HG02973 (cell line): Measurements from ENCODE around the gene LRPAP1.
"Not testable (repeated sequence)": the region's sequence is repeated elsewhere in the genome, so short reads cannot be mapped to it uniquely, and the experiment has no call there.

Experiments
- ATAC-seq: cut with Tn5 transposase; IDR thresholded peaks from one replicate; pipeline ENCODE4 v1.9.1; 2021; ENCODE audit warnings: moderate library complexity; ENCODE audit not compliant: unreplicated experiment

Gene LRPAP1

DNA sequence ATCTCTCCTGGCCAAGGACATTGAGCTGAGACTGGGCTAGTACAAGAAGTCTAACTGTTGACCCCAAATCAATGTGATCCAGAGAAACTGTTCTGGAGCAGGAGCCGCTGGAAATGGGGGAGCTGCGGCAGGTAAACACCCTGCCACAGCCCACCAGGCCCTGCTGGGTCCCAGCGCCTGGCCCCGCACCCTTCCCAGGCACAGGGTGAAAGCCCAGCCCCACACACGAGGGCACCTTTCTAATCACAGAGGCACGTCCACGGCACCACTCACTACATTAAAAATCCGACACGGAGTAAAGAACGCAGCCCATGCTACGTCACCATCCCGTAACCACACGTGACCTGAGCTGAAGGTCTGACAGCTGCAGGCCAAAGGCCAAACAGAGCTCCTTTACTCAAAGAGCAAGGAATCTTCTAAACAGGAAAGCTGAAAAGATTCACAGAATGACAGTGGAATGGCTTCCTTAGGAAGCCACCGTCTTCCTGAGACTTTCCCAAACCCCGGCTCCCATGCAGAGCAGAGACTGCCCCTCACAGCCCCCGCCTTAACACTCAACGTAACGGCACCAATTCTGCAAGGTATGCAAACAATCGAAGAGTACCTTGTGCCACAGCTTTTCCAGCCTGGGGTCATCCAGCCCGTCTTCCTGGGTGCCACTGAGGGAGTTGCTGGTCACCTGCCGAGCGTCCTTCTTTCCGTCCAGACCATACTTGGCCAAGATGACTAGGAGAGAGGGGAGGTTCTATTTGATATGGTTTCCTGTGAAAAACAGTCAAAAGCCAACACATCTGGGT is 12.6 kb downstream of the LRPAP1 start:
- ATAC-seq: no peak

DNA sequence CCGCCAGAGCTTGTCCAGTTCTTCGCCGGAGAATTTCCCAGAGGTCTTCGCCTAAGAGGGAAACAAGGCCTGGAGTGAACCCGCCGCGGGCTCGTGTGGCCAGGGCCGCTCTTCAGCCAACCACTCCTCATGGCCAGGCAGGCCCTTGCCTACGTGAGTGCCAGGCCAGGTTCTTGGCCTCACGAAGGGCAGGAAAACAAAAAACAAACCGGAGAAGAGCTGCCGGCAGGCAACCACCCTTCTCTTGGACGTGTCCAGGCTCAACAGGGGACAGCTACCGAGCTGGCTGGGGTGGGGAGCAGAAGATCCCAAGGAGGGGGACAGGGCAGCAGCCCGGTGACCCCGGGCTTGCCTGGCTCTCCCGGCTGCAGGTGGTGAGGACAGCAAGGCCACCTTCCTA is 13.3 kb downstream of the LRPAP1 start:
- ATAC-seq: no peak

DNA sequence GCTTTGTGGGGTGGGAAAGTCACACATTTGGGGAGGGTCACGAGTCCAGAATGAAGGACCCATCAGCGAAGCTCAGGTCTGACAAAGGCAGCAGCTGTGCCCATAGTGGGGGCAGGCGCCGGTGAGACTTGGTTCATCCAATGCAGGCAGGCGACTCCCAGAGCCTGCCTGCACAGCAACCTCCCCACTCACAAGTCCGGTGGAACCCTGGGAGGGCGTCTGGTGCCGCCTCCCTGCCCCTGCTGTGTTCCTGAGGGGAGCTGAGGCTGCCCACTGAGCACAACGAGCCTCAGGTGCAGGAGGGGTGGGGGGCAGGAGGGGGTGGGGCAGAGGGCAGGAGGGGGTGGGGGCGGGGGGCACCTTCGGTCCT is 13.7 kb downstream of the LRPAP1 start:
- no peak for ATAC-seq

DNA sequence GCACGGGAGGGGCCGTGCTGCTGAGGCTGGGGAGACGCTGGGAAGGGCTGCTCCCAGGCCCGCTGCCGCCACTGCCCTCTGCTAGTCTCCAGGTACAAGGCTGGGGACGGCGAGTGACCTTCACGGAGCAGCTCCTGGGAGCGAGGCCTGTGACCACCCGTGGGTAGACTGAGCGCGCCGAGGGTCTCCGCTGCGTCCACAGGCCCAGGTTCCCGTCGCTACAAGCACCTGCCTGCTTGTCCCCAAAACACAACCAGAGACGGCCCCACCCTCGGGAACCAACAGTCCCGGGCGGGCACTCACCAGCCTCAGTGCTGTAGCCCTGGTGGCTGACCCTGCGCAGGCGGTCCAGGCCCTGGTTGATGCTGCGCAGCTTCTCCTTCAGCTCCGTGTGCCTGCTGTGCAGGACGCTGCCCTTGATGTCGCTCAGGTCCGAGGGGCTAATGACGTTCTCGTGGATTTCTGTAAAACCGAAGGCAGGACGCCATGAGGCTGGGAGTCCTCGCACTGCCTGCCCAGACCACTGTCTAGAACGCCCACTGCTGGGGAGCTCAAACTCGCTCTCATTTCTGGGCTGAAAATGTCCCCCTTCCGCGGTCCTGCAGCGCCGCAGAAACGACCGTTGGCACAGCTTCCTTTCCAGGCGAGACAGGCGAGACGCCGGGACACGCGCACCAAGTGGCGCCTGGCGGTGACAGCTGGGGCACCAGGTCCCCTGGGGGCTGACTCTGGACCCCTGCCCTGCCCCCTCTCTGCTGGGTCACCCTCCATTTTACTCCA is 14.3 kb downstream of the LRPAP1 start:
- ATAC-seq: no peak

DNA sequence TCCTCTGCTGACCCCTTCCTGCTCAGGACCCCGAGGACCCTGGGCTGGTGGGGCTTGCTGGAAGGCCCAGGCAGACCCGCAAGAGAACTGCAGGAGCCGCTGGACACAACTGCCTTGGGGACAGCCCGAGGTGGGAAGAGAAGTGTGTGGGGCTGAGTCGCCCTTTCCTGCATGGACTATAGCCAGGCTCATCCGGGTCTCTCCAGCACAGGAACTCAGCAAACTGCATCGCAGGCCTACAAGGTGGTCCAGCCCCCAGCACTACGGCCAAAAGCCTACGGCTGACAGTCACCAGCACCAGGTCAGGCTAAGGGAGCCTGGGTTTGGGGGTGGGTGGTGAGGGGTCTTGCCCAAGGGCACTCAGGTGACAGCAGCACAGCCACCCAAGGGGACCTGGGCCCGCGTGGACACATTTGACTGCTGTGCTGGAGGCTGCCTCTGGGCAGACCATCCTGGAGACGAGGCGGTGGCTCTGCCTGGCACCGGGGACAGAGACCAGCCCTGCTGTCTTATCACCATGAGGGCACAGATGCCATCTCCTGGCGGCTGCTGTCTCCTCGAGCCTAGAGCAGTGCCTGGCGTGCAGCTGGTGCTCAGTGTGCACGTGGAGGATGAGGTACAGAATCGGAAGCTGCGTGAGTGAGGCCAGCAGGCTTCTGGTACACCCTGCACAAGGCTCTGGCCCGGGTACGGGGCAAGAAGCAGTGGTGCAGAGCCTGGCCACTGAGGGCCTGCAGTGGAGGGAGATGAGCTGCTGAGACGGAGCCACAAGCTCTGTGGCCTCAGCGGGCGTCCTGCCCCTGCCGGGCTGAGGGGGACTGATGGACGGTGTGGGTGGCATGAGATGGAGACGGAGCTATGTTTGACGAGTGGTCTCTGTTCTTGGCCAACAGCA is 15.1 kb downstream of the LRPAP1 start:
- no peak for ATAC-seq

DNA sequence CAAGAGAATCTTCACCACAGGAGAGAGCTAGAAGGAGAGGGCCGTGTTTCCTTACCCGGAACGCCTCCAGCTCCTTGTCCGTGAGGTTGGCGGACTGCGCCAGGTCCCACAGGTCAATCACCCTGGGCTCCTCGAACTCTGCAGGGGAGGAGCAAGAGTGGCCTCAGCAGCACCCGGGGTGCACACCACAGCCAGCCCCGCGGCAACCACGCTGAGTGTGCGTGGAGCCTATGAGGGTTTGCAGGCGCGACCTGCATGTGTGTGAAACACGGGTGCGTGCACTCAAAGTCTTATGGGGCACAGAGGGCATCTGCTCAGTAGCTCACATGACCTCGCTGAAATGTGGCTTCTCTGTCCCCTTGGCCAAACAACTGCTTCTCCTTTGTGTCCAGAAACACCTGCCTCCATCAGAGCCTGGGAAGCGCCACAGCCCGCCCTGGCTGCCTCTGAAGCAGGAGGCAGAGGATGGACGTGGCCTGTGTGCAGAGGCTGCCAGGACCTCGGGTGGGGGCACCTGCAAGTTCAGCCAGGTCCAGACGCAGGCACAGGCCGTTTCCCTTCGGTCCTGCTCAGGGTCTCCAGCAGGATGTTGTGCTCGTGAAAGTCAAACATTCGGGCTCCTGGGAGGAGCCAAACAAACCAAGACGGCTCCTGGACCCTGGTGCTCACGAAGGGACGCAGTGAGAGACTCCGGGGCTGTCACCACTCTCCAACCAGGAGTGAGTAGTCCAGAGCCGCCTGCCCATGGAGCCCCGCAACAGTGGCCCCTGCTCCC is 16.0 kb downstream of the LRPAP1 start:
- ATAC-seq: no peak

DNA sequence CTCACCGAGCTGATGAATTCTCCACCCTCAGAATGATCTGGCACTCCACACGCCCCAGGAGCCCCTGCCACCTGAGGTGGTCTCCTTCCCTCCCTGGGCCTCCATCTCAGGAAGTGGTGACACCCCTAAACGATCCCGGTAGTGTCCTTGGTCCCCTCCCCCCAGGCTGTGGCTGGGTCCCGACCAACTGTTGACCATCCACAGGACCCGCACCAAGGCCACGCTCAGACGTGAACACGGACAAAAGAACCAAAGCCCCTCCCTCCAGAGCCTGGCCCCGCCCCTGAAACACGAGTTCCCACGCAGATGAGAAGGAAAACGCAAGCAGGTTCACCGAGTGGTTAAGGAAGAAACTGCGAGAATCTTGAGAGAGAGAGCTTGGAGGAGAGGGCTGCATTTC is 16.6 kb downstream of the LRPAP1 start:
- no peak for ATAC-seq

DNA sequence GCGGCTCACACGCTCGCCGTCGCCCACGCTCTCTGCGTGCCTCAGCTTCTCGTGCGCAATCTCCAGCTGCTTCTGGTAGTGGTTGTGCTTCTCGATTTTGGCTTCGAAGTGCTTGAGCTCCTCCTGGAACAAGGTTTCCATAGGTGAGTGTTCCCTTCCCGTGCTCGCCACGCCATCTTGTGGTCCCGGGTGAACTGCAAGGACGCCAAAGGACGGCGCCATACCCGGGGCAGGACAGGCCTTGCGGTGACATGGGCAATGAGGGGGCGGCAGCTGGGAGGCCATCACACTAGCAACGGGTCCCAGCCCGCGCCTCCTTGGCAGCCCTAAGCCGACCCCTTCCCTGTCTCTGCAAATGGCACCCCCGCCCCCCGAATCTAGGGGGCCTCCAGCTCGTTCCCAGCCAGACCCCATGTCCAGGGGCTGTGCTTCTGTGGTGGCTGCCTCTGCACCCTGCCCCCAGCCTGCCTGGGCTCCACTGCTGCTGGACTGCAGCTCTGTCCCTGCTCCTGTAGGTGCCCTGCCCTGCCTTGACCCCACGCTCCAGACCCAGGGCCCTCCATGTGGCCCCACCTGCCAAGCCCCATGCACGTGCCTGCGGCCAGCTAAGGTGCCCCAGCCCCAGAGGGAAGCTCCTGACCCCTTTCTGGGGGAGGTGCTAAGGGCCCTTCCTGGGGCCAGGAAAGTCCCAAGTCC is 17.3 kb downstream of the LRPAP1 start:
- no peak for ATAC-seq

DNA sequence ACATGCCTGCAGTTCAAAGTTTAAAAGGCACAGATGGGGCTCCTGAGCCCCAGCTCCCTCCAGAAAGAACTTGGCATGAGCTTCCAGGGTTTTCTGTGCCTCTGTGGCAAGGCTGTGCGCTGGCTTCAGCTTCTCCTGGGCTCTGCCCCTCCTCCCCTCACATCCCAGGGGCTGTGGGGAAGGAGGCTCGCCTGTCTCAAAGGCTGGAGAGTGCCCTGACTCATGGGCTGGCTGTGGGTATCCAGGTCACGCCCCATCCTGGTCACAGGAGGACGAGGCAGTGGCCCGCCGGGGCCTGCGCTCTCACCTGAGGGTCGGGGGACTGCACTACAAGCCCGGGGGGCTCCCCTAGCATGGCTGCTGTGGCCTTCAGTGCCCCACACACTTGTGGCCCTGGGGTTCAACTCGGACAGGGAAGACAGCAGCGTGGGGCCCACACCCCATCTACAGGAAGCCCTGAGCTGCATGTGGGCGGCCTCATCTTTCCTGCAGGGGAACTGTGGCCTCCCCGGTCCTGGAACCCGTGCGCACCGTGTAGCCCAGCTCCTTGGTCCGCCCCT is 17.9 kb downstream of the LRPAP1 start:
- no peak for ATAC-seq

DNA sequence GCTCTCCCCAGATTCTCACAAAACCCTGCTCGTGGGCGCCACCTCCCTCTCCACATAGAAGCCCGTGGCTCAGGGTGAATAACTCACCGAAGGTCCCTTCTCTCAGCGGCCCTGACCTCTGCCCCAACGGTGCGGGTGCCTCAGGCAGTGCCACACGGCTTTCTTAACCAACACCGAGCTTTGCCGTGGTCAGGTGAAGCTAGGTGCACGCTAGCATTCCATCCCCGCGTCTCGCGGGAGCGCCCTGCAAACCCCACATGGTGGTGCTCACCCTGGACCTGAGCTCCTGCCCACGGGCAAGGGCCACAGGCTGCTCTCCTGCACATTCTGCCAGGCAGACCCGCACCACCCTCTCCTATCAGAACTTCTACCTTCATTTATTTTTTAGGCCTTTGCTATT is 18.4 kb downstream of the LRPAP1 start:
- ATAC-seq: no peak

DNA sequence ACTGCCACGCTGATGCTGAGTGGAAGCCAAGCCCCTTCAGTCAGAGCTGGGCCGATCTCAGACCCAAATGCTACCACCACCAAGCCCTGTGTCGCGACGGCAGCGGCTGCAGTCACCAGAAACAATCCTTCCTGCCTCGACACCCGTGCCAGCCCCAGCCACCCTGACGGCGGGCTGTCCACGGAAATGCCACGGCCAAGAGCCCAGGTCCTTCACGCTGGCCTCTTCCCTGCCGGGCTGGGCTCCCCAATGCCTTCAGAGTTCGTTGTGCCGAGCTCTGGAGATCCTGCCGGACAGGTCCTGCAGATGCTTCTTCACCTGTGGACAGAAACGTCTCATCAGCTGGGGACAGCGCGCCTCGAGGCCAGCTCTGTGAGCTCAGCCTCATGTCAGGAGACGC is 19.5 kb downstream of the LRPAP1 start:
- no peak for ATAC-seq

DNA sequence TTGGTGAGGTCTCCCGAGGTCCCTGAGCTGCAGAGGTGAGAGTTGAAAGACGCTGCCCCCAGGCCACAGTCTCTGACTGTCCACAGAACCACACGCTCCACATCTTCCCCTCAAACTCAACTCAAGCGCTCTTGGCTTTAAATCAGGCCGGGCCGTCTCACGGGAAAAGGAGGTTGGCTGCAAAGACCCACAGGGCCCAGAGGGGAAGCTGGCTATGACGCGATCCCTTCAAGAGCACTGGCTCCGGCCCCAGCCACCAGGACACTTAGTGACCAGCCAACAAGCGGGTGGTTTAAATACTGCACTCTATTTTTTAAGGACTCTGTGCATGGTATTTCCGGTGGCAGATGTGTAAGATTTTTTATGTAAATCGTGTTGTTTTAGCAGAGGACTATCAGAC is 19.9 kb downstream of the LRPAP1 start:
- ATAC-seq: no peak

DNA sequence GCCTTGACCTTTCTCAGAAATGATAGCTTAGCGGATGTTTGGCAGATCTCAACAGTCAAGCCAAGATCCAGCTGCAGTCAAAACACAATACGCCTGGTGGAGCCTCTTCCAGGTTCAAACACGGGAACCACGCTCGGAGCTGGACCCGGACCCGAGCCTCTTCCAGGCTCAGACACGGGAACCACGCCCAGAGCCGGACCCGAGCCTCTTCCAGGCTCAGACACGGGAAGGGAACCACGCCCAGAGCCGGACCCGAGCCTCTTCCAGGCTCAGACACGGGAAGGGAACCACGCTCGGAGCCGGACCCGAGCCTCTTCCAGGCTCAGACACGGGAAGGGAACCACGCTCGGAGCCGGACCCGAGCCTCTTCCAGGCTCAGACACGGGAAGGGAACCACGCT is 20.6 kb downstream of the LRPAP1 start:
- ATAC-seq: not testable (repeated sequence)

DNA sequence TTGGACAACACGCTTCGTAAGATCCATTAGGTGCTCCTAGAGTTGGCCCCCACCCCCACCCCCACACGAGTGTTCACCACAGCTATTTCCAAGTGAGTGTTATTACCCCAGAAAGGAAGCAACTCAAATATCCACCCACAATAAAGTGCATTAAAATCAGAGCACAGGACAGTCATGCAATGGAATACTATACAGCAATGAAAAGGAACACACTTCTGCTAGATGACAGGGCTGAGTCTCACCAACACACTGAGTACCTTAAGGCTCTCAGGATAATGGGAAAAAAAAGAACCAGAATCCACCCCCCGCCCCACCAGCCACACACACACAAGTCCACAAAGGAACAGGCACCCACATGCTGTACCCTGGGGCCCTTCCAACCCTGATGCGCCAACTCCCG is 21.0 kb downstream of the LRPAP1 start:
- no peak for ATAC-seq

DNA sequence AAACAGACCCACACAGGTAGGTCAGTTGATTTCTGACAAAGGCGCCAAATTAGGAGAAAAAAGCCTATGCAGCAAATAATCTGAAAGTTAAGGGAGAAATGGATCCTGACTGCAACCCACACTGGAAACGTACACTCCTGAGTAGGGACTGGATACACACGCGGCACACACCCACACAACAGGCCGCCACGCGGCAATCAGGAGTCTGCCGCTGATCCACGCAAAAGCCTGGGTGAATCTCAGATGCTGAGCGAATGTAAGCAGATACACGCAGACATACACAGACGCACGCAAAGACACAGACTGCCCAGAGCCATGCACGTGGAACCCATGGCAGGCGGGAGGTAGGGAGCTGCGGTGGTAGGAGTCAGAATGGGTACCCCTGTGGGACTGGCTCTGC is 21.7 kb downstream of the LRPAP1 start:
- ATAC-seq: no peak

DNA sequence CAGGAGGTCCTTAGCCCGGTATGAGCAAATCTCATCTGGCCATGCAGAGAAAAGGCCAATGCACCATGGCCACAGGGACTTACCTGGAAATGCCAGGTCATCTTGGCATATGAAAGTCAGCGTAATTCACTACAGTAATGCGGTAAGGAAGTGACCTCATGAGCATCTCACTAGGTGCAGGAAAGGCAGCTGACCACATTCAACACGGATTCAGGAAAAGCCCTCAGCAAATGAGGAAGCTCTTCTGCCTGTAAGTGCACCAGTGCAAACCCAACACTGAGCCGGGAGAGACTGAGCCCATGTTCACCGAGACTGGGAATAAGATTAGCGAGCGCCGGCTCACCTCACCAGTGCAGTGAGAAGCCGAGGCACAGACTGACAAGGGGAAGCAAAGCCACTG is 23.7 kb downstream of the LRPAP1 start:
- ATAC-seq: no peak

DNA sequence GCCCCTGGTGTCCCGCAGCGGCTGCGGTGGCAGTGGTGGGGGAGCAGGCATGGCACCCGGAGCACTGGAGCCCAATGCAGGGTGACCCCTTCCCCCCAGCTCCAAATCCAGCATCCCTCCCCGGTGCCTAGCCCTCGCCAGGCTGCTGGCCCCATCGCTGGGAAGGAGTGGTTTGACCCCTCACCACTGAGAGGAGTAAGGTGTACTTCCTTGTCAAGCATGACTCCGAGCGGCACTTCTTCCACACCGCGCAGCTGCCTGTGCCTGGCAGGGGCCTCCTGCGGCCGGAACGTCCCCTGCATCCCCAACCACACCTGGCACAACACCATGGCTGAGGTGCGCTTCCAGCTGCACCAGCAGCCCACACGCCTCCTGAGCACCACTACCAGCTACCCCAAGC is 27.0 kb downstream of the LRPAP1 start:
- ATAC-seq: no peak

DNA sequence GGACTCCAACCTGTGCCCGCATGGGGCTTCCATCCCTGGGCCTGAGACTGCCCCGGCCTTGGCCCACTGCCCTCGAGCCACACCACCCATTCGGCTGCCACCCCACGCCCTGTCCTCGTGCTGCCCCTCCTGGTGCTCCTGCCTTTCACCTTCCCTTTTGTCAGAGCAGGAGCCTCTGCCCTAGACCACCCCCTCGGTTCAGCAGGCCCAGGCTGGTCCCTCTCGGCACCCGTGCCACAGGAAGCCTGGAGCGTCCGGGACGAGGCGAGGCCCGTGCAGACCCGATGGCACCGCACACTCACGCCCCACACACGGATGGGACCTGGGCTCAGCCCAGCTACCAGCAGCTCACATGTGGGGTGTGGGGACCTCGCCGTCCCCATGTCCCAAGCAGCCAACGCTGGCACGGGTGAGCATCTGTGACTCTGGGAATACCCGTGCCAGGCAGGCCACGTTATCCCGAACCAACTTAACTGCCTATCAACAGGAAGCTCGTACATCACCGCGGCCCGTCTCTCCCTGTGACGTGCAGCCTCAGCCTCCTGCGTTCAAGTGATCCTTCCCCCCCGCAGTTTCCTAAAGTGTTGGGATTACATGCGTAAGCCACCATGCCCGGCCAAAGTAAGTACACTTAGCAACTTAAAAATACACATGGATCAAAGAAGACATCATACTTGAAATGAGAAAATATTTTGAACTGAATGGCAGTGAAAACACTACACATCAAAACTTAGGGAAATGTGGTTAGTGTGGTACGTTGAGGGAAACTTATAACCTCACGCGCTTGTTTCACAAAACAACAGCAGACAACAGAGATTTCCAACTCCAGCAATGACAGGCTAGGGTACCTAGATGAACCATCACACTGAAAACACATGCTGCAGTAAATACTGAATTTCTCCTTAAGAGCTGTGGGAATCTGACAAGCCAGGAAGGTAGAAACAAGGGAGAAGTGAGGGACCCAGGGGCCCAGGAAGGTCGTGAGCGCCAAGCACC is 29.0 kb downstream of the LRPAP1 start:
- no peak for ATAC-seq
